Vein endothelial cell (primary cell): Measurements from ENCODE around the gene IRAK1. TPM values are rescaled to one million over a fixed set of nuclear protein-coding genes. Genes with fewer than 3 reads are reported as not detected.

ENCODE experiments used
- small RNA-seq: library from RNA; depleted of rRNA; stranded (forward); fragments of <200 nt; gene quantifications from one replicate; pipeline ENCODE3, GENCODE V24; 2012
- total RNA-seq: library from RNA; depleted of rRNA; stranded (reverse); fragments of >200 nt; gene quantifications from 2 replicates; pipeline ENCODE4 v1.2.3, GENCODE V29; 2012

The IRAK1 gene
- total RNA-seq = 78.5 and 94.4 TPM in 2 replicates

DNA sequence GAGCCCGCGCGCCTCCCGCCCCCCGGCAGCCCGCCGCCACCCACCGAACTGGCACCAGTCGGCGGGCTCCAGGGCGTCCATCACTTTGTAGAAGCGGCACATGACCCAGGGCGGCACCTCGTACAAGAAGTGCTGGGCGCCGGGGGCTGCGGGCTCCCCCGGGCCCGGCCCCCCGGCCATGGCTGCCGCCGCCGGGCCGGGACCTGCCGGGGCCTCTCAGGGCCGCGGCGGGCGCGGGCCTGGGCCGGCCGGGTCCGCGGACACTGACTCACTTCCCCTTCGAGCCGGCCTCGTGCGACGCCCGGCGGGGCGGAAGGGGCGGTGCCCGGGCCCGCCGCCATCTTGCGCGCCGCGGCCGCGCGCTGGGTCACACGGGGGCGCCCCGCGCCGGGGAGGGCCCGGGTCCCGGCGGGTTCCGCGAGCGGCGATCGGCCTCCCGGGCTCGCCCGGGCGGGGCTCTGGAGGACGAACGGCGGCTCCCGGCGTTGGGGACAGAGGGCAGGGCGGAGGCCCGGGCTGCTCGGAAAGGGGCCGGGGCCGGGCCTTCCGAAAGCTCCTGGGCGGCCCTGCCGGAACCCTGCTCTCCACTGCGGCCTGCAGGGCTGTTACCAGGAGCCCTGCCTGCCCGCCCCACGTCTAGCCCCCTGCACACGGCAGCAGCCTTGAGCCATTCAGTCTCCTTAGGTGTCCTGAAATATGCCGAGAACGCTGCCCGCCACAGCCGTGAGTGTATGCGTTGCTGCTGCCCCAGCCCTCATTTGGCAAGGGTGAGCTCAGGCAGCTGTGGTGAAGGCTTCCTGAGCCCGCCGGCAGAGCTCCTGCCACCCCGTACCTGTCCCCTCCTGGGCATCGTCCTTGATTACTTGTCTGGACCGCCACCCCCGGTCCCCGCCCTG lies at the start of gene IRAK1:
Gene IRAK1, minus strand, starts transcription at position 270 of the 896 bp plus-strand sequence. Its CDS starts 90 bp downstream, at position 180.

DNA sequence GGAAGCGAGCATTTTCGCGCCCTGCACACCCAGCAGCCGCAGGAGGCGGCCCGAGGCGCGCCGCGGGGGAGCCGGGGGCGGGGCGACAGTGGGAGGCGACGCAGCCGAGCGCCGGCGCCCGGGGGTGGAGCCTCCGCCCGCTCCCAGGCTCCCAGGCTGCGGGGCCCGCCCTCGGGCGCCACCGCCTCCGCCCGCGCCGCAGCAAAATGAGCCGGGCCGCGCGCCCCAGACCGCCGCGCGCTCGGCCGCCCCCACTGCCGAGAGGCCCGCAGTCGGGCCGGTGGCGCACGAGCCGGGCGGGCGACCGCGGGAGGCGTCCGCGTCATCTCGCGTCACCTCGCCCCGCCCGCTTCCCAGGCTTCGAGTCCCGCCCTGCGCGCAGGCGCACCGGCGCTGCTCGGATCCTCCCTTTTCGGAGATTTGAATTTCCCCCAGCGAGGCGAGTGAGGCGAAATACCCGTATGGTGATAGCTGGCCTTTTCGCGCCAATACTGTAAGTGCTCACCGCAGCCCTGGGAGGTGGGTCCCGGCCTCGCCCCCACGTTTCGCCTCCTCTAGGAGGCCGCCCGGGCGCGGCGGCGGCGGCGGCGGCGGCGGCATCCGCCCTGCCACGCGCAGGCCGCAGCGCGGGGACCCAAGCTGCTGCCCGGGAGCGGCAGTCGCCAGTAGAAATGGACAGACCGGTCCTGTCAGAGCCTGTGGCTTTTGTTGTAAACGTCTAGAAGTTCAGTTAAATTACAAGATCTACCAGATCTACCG lies 47.2 kb downstream of the IRAK1 start, which contains the start of gene TMEM187:
Gene TMEM187, plus strand, starts transcription at position 387 of the 759 bp plus-strand sequence. CDS start 9,309 bp downstream, outside the sequence.

DNA sequence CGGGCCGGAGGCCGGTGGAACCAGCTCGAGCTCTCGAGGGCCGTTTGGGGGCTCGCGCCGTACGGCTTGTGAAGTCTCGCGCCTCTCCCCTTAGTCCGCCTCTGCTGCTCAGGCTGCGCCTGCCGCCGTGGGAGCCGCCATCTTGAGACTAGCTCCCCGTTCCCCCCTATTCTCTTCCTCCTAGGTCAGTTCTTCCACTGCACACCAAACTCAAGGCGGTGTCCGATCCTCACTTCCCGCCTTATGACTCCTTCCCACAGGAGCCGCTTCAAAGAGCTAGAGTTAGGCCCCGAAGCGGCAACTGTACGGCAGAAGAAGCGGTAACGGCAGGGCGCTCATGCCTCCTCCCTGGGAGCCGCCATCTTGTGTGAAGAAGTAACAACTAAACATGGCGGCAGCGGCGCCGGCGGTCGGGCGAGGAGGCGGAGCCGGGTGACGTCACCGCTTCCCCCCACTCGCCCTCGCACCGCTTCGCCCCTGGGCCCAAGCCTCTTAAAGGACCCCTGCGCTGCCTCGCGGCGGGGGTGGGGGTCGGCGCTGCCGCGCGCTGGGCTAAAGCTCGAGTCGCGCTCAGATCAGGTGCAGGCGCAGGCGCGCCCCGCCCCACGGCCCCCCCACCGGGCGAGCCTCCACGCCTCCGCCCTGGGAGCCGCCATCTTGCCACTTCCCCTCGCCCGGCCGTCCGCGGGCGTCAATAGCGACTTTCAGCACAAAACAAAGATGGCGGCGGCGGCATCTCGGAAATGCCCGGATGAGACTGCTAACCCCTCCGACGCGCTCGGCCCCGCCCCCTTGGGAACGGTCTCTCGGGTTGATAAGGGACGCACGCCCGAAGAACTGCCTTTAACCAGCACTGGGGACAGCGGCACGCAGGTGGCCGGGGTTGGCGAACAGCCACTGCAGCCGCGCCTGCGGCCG lies 48.0 kb downstream of the IRAK1 start, which contains the start of gene HCFC1:
Gene HCFC1, minus strand, starts transcription at position 369 of the 918 bp plus-strand sequence. CDS start 978 bp downstream, outside the sequence.

Small RNAs within 50 kb of the gene (small RNA-seq; reads per million reads assigned to genes)
- gene MIR3202-1 = not detected

Other genes with a start within 250 kb of the IRAK1 start
- not detected in 2 replicates for gene SRPK3, start 238.9 kb downstream of the IRAK1 start, total RNA-seq
- gene IDH3G, start 225.5 kb downstream of the IRAK1 start, total RNA-seq = 53.2 and 57.8 TPM in 2 replicates
- 177 and 318 TPM in 2 replicates for gene SSR4, start 225.2 kb downstream of the IRAK1 start, total RNA-seq
- gene PDZD4, start 189.4 kb downstream of the IRAK1 start, total RNA-seq = 0.29 and 0.33 TPM in 2 replicates
- under 0.01 and 0.19 TPM in 2 replicates for gene L1CAM, start 133.7 kb downstream of the IRAK1 start, total RNA-seq
- gene AVPR2, start 115.2 kb downstream of the IRAK1 start, total RNA-seq = not detected in 2 replicates
- gene ARHGAP4, start 93.6 kb downstream of the IRAK1 start, total RNA-seq = 5.3 and 20.6 TPM in 2 replicates
- gene NAA10, start 84.9 kb downstream of the IRAK1 start, total RNA-seq = 84.9 and 138 TPM in 2 replicates
- 9.8 and 10.0 TPM in 2 replicates for gene RENBP, start 75.3 kb downstream of the IRAK1 start, total RNA-seq
- 52.6 and 58.8 TPM in 2 replicates for gene HCFC1, start 48.1 kb downstream of the IRAK1 start, total RNA-seq
- gene TMEM187, start 47.1 kb downstream of the IRAK1 start, total RNA-seq = 1.9 and 8.2 TPM in 2 replicates
- gene MECP2, start 77.8 kb upstream of the IRAK1 start, total RNA-seq = 32.3 and 33.8 TPM in 2 replicates
- gene OPN1LW, start 124.3 kb upstream of the IRAK1 start, total RNA-seq = not detected in 2 replicates
- not detected in 2 replicates for gene OPN1MW, start 162.7 kb upstream of the IRAK1 start, total RNA-seq
- not detected in 2 replicates for gene OPN1MW2, start 199.9 kb upstream of the IRAK1 start, total RNA-seq
- not detected in 2 replicates for gene OPN1MW3, start 237.7 kb upstream of the IRAK1 start, total RNA-seq